B cell (primary cell): ENCODE data around the gene SMIM21. TPM values are rescaled to one million over a fixed set of nuclear protein-coding genes. Genes with fewer than 3 reads are reported as not detected.

ENCODE experiments used
- ATAC-seq: fragments of 200-7000 bp; cut with Tn5 transposase; one replicate; pipeline ENCODE4 v1.10.0; 2021; ENCODE audit warnings: low read depth, mild to moderate bottlenecking, moderate number of reproducible peaks, moderate library complexity
- CTCF ChIA-PET: fragments of 350-600 bp; sonication (Branson Sonifier 250); formaldehyde crosslinking; loops from one replicate; lab custom pipeline; 2021; ENCODE audit warnings: antibody characterized with exemption, inconsistent platforms; lab: Charles Lee
- POLR2A ChIA-PET: fragments of 350-600 bp; sonication (Branson Sonifier 250); formaldehyde crosslinking; loops from one replicate; lab custom pipeline; 2021; ENCODE audit warnings: antibody characterized with exemption; lab: Charles Lee
- DNase-seq: peaks from one replicate; pipeline ENCODE4 v3.0.0; 2013
- H2AFZ ChIP-seq: 2 replicates; pipeline ENCODE4 v1.6.1; 2012; ENCODE audit warnings: mild to moderate bottlenecking, low read depth, low read length; ENCODE audit not compliant: insufficient read depth, poor library complexity, severe bottlenecking
- H3K27ac ChIP-seq, 2 donors: 1 replicate in 1 of 2; 2 replicates in 1 of 2; pipeline ENCODE4 v1.5.1; 2012 to 2013; ENCODE audit warnings: low read length in 2 of 2, mild to moderate bottlenecking in 2 of 2, moderate library complexity in 1 of 2
- H3K27me3 ChIP-seq, 4 experiments: fragments of 200-600 bp in 1 of 4; sonication (generic) in 1 of 4; replicated peaks in 1 of 4; 1 replicate in 2 of 4; 2 replicates in 2 of 4; pipeline versions ENCODE4 v1.6.1 to v1.7.0; 2013 to 2016; ENCODE audit warnings: low read length in 3 of 4, mild to moderate bottlenecking in 2 of 4, mixed read lengths in 1 of 4, moderate library complexity in 1 of 4; ENCODE audit not compliant: insufficient read depth in 4 of 4, control insufficient read depth in 3 of 4; ENCODE audit errors: control extremely low read depth in 1 of 4
- H3K36me3 ChIP-seq, 2 experiments: replicated peaks in 1 of 2; 1 replicate in 1 of 2; 2 replicates in 1 of 2; pipeline versions ENCODE4 v1.6.1 to v1.7.1; 2013; ENCODE audit warnings: low read length in 1 of 2; ENCODE audit not compliant: insufficient read depth in 2 of 2, control insufficient read depth in 1 of 2; ENCODE audit errors: control extremely low read depth in 1 of 2, extremely low read depth in 1 of 2
- H3K4me1 ChIP-seq, 2 donors: fragments of 200-600 bp in 1 of 2; sonication (generic) in 1 of 2; 1 replicate in 1 of 2; 2 replicates in 1 of 2; pipeline versions ENCODE4 v1.5.1 to v1.6.1; 2013 to 2017; ENCODE audit warnings: low read length in 2 of 2; ENCODE audit not compliant: control insufficient read depth in 2 of 2, insufficient read depth in 2 of 2
- H3K4me2 ChIP-seq: replicated peaks from 2 replicates; pipeline ENCODE3; 2012; ENCODE audit warnings: mild to moderate bottlenecking, low read depth, low read length; ENCODE audit not compliant: poor library complexity, severe bottlenecking
- H3K4me3 ChIP-seq, 5 experiments: fragments of 200-600 bp in 1 of 5; sonication (generic) in 1 of 5; 1 replicate in 3 of 5; 2 replicates in 2 of 5; pipeline versions ENCODE4 v1.5.1 to v1.7.0; 2011 to 2016; ENCODE audit warnings: low read length in 4 of 5, mild to moderate bottlenecking in 4 of 5, low read depth in 2 of 5, control low read depth in 1 of 5, moderate library complexity in 1 of 5; ENCODE audit not compliant: insufficient read depth in 1 of 5; ENCODE audit errors: control extremely low read depth in 1 of 5, extremely low read depth in 1 of 5
- H3K79me2 ChIP-seq: fragments of 200-600 bp; sonication (generic); one replicate; pipeline ENCODE4 v1.6.0; 2016; ENCODE audit warnings: low read length; ENCODE audit not compliant: control insufficient read depth, insufficient read depth
- H3K9ac ChIP-seq: fragments of 200-600 bp; sonication (generic); 2 replicates; pipeline ENCODE4 v1.6.1; 2017; ENCODE audit warnings: mild to moderate bottlenecking, low read length, moderate library complexity
- H3K9me3 ChIP-seq, 3 donors: one replicate each; pipeline versions ENCODE4 v1.6.1 to v1.7.1; 2013; ENCODE audit warnings: low read length in 2 of 3; ENCODE audit not compliant: control insufficient read depth in 2 of 3, insufficient read depth in 1 of 3; ENCODE audit errors: control extremely low read depth in 1 of 3
- H4K20me1 ChIP-seq: 2 replicates; pipeline ENCODE4 v1.6.0; 2012; ENCODE audit warnings: mild to moderate bottlenecking, low read length; ENCODE audit not compliant: insufficient read depth, control insufficient read depth, poor library complexity, severe bottlenecking
- H3K27ac Mint-ChIP-seq: one replicate; pipeline ENCODE4 v1.8.0; 2021; ENCODE audit warnings: mixed read lengths
- H3K27me3 Mint-ChIP-seq: one replicate; pipeline ENCODE4 v1.8.0; 2021; ENCODE audit warnings: mixed read lengths
- H3K4me1 Mint-ChIP-seq: one replicate; pipeline ENCODE4 v1.8.0; 2021; ENCODE audit warnings: mixed read lengths
- H3K4me3 Mint-ChIP-seq: one replicate; pipeline ENCODE4 v1.8.0; 2021; ENCODE audit warnings: mixed read lengths
- H3K9me3 Mint-ChIP-seq: one replicate; pipeline ENCODE4 v1.8.0; 2022; ENCODE audit warnings: mixed read lengths; ENCODE audit not compliant: insufficient read depth
- CTCF ChIP-seq: fragments of 200-600 bp; IDR thresholded peaks from one replicate; pipeline ENCODE4 v1.8.0; 2022; ENCODE audit warnings: antibody characterized with exemption, mild to moderate bottlenecking
- EZH2 ChIP-seq: IDR thresholded peaks from 2 replicates; pipeline ENCODE4 v1.6.1; 2012; ENCODE audit warnings: borderline replicate concordance, low read depth, mild to moderate bottlenecking, moderate library complexity, low read length; ENCODE audit not compliant: insufficient read depth, poor library complexity, severe bottlenecking
- WGBS: methylation state at CpG from one replicate; pipeline ENCODE4 v1.1.5; 2013; ENCODE audit warnings: missing lambda C conversion rate; ENCODE audit not compliant: insufficient coverage; 5-methylcytosine and 5-hydroxymethylcytosine counted together
- intact Hi-C: fragments of 100-400 bp; cut with micrococcal nuclease; formaldehyde crosslinking; loops from one replicate; pipeline ENCODE4 v1.10.0; 2022
- polyA plus RNA-seq: library from polyadenylated mRNA; depleted of rRNA; stranded (reverse); fragments of >200 nt; gene quantifications from 2 replicates; pipeline ENCODE4 v1.2.3, GENCODE V29; 2012
- total RNA-seq, 2 donors: library from RNA; stranded (reverse); fragments of 120-200 nt in 1 of 2; gene quantifications; 1 replicate in 1 of 2; 2 replicates in 1 of 2; pipeline versions ENCODE4 v1.2.3 to v1.2.4, GENCODE V29; 2013 to 2022

SMIM21 gene
- total and polyA plus RNA-seq, 2 donors (not counting 1 experiment from before 2014, with no cell fraction given) = not detected

DNA sequence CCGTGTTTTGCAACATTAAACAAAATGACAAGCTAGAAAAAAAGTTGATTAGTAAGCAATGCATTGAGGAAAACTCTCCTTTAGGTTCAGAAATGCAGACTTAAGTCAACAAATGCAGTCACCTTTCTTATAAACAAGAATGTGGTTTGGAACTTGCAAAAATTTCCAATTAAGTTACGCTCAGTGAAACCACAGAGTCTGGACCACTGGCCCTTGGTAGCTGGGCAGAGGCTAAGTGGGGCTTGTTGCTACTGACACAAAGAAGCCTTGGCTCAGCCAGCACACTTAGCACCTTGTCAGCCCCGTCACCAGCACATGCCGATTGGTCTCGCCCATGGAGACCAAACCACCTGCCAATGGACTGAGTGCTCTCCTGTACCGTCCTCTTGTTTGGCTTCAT is 53.0 kb downstream of the SMIM21 start:
- Mint-ChIP-seq H3K27me3 (peaks cover 8% of the 10 kb centered on the region), H3K4me3 (no peak overlapping the region), H3K9me3 (no peaks in the 10 kb centered on the region), H3K27ac (no peak overlapping the region), H3K4me1 (no peaks in the 10 kb centered on the region)
- TF ChIP-seq CTCF (no peak), EZH2 (no peak)
- Histone ChIP-seq H3K27ac (no peak overlapping the region), H4K20me1 (no peaks in the 10 kb centered on the region), H2AFZ (no peak overlapping the region), H3K4me1 (no peaks in the 10 kb centered on the region), H3K79me2 (no peaks in the 10 kb centered on the region), H3K27me3 (no peaks in the 10 kb centered on the region), H3K4me3 (no peak overlapping the region), H3K4me2 (no peak overlapping the region), H3K9me3 (no peaks in the 10 kb centered on the region), H3K9ac (no peak overlapping the region), H3K36me3 (no peaks in the 10 kb centered on the region)
- no peak for ATAC-seq
- no peak for DNase-seq
- ChIA-PET POLR2A (no interaction called here), CTCF (no interaction called here)
- intact Hi-C loops = no loop called here
- WGBS = 94% methylated on average over 3 of the region's 6 CpGs

DNA sequence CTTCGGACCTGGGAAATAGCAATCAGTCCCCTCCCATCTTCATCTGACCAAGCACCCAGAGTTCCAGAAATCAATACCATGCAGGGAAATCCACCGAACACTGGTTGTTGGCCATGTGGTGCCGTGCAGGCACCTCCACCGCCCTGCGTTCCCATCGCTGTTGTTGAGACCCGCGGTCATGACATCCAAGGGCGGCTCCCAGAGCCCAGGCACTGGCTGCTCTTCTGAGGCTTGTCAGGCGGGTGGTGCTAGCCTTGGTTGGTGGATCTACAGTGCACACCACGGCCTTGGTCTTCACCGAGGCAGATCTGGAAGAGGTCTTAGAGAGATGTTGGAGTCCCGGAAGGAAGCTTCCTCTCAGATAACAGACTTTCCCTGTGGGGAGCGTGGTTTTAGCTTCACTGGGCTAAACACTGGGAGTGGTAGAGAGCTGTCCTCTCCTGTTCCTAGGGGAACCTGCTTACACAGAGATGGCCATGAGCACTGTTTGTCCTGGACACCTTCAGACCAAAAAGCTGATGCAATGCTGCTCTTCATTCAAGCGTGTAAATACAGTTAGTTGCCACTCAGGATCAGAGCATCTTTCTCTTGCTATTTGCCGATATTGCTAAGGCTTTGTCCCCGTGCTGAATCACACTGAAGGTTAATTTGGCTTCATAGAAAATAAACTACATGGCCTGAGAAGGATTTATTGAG is 58.3 kb downstream of the SMIM21 start:
- ATAC-seq = no peak
- Mint-ChIP-seq H3K4me1 (no peaks in the 10 kb centered on the region), H3K4me3 (no peak overlapping the region), H3K9me3 (no peaks in the 10 kb centered on the region), H3K27me3 (peaks cover 3% of the 10 kb centered on the region), H3K27ac (no peak overlapping the region)
- Histone ChIP-seq H3K27me3 (no peaks in the 10 kb centered on the region), H3K9ac (no peak overlapping the region), H4K20me1 (no peaks in the 10 kb centered on the region), H3K27ac (no peak overlapping the region), H3K36me3 (no peaks in the 10 kb centered on the region), H3K9me3 (no peaks in the 10 kb centered on the region), H3K4me3 (no peak overlapping the region), H3K4me1 (no peaks in the 10 kb centered on the region), H3K79me2 (no peaks in the 10 kb centered on the region), H2AFZ (no peak overlapping the region), H3K4me2 (no peak overlapping the region)
- TF ChIP-seq CTCF (no peak), EZH2 (no peak)
- WGBS = 94% methylated on average over 12 of the region's 17 CpGs
- ChIA-PET POLR2A (no interaction called here), CTCF (no interaction called here)
- no peak for DNase-seq
- intact Hi-C loops = loop anchor here (5.0 kb wide), 1 partner anchor 472 kb away; no protein-coding TSS in a partner anchor
